ENCODE measurements around the gene KLC1. TPM values are rescaled to one million over a fixed set of nuclear protein-coding genes. Genes with fewer than 3 reads are reported as not detected.

The KLC1 gene
- total RNA-seq, 3 donors from 2014 or later = 102 to 127 (median 110) TPM

Other genes with a start within 250 kb of the KLC1 start
- gene MARK3, start 243.8 kb upstream of the KLC1 start, total RNA-seq = 10 to 100 TPM; 79.9 to 96.2 (median 95.5) TPM
- gene CKB, start 106.4 kb upstream of the KLC1 start, total RNA-seq = 1 to 10 TPM; 4.1 to 7.6 (median 6.7) TPM
- 10 to 100 TPM; 53.0 to 62.2 (median 61.5) TPM for gene TRMT61A, start 100.0 kb upstream of the KLC1 start, total RNA-seq
- gene BAG5, start 66.6 kb upstream of the KLC1 start, total RNA-seq = 10 to 100 TPM; 31.4 to 35.6 (median 32.2) TPM
- 10 to 100 TPM; 42.0 to 53.2 (median 49.2) TPM for gene COA8, start 66.3 kb upstream of the KLC1 start, total RNA-seq
- 10 to 100 TPM; 60.6 to 74.0 (median 69.5) TPM for gene XRCC3, start 86.2 kb downstream of the KLC1 start, total RNA-seq
- 10 to 100 TPM; 13.6 to 19.1 (median 13.7) TPM for gene ZFYVE21, start 86.6 kb downstream of the KLC1 start, total RNA-seq
- 10 to 100 TPM in 1 of 3 donors, 1 to 10 TPM in 2; 6.8 to 11.8 (median 9.7) TPM for gene PPP1R13B, start 218.4 kb downstream of the KLC1 start, total RNA-seq

Data from activated T-cell treated with anti-CD3 and anti-CD28 coated beads, Interleukin-2, amount 50 U/mL, for 4 hours (primary cell).